ENCODE results near the gene SKI. TPM values are rescaled to one million over a fixed set of nuclear protein-coding genes. Genes with fewer than 3 reads are reported as not detected.

SKI gene
- total and polyA plus RNA-seq, 2 experiments from 2014 or later = 9.3 to 66.8 TPM

DNA sequence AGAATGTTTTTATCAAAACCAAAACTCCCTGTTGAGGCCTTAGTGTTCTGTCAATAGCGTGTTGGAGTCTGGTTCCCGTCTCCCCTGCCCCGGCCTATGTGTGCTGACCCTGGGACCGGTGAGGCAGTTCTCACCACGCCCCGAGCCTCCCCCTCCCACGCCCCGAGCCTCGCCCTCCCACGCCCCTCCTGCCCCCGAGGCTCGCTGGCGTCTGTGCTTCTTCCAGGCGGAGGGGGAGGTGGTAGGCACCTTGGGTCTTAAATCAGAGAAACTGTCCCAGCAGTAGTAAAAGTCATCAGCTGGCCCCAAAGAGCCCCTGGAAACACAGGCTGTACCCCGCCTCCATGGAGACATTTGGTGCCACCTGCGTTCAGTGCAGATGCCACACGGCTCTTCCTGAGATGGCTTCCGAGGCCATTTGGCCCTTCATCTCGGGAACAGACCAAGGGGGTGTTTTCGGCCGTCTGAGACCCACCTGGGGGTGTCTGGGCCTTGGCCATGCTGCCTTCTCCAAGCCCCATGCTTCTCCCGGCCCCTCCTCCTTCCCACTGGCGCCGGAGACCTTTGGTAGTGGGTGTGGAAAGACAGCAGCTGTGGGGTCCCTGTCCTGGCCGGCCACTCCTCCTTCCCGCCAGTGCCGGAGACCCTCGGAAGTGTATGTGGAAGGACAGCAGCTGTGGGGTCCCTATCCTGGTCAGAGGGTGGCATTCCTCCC, 44.7 kb downstream of the SKI start (continued):
- TF ChIP-seq, protein P1, sequence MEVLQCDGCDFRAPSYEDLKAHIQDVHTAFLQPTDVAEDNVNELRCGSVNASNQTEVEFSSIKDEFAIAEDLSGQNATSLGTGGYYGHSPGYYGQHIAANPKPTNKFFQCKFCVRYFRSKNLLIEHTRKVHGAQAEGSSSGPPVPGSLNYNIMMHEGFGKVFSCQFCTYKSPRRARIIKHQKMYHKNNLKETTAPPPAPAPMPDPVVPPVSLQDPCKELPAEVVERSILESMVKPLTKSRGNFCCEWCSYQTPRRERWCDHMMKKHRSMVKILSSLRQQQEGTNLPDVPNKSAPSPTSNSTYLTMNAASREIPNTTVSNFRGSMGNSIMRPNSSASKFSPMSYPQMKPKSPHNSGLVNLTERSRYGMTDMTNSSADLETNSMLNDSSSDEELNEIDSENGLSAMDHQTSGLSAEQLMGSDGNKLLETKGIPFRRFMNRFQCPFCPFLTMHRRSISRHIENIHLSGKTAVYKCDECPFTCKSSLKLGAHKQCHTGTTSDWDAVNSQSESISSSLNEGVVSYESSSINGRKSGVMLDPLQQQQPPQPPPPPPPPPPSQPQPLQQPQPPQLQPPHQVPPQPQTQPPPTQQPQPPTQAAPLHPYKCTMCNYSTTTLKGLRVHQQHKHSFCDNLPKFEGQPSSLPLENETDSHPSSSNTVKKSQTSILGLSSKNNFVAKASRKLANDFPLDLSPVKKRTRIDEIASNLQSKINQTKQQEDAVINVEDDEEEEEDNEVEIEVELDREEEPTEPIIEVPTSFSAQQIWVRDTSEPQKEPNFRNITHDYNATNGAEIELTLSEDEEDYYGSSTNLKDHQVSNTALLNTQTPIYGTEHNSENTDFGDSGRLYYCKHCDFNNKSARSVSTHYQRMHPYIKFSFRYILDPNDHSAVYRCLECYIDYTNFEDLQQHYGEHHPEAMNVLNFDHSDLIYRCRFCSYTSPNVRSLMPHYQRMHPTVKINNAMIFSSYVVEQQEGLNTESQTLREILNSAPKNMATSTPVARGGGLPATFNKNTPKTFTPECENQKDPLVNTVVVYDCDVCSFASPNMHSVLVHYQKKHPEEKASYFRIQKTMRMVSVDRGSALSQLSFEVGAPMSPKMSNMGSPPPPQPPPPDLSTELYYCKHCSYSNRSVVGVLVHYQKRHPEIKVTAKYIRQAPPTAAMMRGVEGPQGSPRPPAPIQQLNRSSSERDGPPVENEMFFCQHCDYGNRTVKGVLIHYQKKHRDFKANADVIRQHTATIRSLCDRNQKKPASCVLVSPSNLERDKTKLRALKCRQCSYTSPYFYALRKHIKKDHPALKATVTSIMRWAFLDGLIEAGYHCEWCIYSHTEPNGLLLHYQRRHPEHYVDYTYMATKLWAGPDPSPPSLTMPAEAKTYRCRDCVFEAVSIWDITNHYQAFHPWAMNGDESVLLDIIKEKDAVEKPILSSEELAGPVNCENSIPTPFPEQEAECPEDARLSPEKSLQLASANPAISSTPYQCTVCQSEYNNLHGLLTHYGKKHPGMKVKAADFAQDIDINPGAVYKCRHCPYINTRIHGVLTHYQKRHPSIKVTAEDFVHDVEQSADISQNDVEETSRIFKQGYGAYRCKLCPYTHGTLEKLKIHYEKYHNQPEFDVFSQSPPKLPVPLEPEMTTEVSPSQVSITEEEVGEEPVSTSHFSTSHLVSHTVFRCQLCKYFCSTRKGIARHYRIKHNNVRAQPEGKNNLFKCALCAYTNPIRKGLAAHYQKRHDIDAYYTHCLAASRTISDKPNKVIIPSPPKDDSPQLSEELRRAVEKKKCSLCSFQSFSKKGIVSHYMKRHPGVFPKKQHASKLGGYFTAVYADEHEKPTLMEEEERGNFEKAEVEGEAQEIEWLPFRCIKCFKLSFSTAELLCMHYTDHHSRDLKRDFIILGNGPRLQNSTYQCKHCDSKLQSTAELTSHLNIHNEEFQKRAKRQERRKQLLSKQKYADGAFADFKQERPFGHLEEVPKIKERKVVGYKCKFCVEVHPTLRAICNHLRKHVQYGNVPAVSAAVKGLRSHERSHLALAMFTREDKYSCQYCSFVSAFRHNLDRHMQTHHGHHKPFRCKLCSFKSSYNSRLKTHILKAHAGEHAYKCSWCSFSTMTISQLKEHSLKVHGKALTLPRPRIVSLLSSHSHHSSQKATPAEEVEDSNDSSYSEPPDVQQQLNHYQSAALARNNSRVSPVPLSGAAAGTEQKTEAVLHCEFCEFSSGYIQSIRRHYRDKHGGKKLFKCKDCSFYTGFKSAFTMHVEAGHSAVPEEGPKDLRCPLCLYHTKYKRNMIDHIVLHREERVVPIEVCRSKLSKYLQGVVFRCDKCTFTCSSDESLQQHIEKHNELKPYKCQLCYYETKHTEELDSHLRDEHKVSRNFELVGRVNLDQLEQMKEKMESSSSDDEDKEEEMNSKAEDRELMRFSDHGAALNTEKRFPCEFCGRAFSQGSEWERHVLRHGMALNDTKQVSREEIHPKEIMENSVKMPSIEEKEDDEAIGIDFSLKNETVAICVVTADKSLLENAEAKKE (CRISPR knock-in tag; IDR thresholded peaks at IDR 0.05) = no peak

DNA sequence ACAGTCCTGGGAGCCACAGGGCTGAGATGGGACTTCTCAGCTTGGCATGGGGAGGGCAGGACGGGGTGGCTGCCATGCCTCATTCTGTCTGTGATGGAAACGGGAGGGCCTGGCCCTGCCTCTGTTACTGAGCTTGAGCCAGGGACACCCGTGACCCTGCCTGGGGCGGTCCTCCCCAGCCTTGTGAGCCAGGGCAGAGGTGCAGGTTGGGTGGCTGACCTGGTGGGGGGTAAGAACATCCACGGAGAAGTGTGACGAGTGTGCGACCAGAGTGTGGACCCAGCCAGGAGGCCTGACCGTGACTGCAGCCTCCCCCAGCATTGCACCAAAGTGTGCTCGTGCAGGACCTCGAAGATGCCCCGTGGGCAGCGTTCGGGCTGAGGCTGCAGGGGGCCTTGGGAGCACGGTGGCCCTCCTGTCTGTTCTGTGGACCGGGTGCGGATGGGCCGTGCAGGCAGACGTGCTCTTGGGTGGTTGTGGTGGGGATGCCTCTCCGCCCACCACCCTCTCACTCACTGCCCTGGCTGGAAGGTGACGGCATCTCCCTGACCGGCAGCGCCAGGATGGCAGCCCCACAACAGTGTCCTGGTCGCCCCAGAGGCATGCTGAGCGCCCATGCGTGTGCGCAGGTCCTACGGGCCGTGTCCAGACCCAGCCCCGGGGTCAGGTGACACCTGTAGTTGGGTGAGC, 45.4 kb downstream of the SKI start:
- Histone ChIP-seq H3F3A (replicated peaks; ENCODE audit: low read depth) (0 out of 2 replicates have a peak, but pooled peaks cover 23% of the 10 kb centered on the region), H3K36me3 (ENCODE audit: insufficient read depth) (no peaks in the 10 kb centered on the region; the same call in 1 of the 2 replicates), H3K27ac (ENCODE audit: low read depth) (no peak overlapping the region), H4K20me1 (replicated peaks; ENCODE audit: insufficient read depth) (peaks cover 35% of the 10 kb centered on the region), H3K4me2 (no peak overlapping the region), H3K27me3 (ENCODE audit: insufficient read depth) (no peaks in the 10 kb centered on the region), H3K79me2 (replicated peaks; ENCODE audit: insufficient read depth) (peaks cover 96% of the 10 kb centered on the region), H3K9me2 (ENCODE audit: insufficient read depth) (no peaks in the 10 kb centered on the region), H3K4me3 (no peak overlapping the region), H2AFZ (no peak overlapping the region), H3K4me1 (ENCODE audit: insufficient read depth) (peaks cover 53% of the 10 kb centered on the region)
- Mint-ChIP-seq H3K4me3 (no peak overlapping the region), H3K36me3 (ENCODE audit: low read depth) (peaks cover 17% of the 10 kb centered on the region), H3K9me3 (peaks cover 4% of the 10 kb centered on the region; the same call in 1 of the 3 replicates), H3K4me1 (peaks cover 64% of the 10 kb centered on the region), H3K27ac (no peak overlapping the region), H3K27me3 (ENCODE audit: insufficient read depth, low read depth, poor library complexity) (peaks cover 25% of the 10 kb centered on the region)
- ATAC-seq = no peak
- no peak for DNase-seq (ENCODE audit: low spot score)
- TF ChIP-seq CREB1 (CRISPR knock-in tag; IDR thresholded peaks at IDR 0.05; ENCODE audit: low read depth) = no peak
- no peak for TF ChIP-seq POLR2AphosphoS5 (IDR thresholded peaks at IDR 0.05; ENCODE audit: low read depth)
- TF ChIP-seq JUNB (IDR thresholded peaks at IDR 0.05; ENCODE audit: unreplicated experiment) = no peak
- TF ChIP-seq EZH2 (IDR thresholded peaks at IDR 0.05; ENCODE audit: low read depth, unreplicated experiment) = no peak
- no peak for TF ChIP-seq NANOG (IDR thresholded peaks at IDR 0.05; ENCODE audit: borderline replicate concordance)
- TF ChIP-seq STAT1 (IDR thresholded peaks at IDR 0.05; ENCODE audit: unreplicated experiment) = no peak
- TF ChIP-seq, protein P1 (CRISPR knock-in tag; IDR thresholded peaks at IDR 0.05) = no peak

Data from GM23338 (cell line).